IMR-90 (cell line): ENCODE data around the gene STK32A. TPM values are rescaled to one million over a fixed set of nuclear protein-coding genes. Genes with fewer than 3 reads are reported as not detected.

Source experiments
- ATAC-seq: fragments of 200-7000 bp; cut with Tn5 transposase; 2 replicates; pipeline ENCODE4 v1.9.1; 2020; ENCODE audit warnings: low read depth, mild to moderate bottlenecking, moderate library complexity
- BruUV-seq: library from RNA; stranded (reverse); fragments of 400-500 nt; replicated peaks from 2 replicates; lab custom pipeline; 2021; lab: Mats Ljungman, UMichigan
- CTCF ChIA-PET: fragments of 300-600 bp; formaldehyde crosslinking; extraction: SDS; loops from one replicate; lab custom pipeline; 2021; ENCODE audit warnings: antibody characterized with exemption; lab: Yijun Ruan, JAX
- POLR2A ChIA-PET: fragments of 300-600 bp; sonication (Branson Sonifier 250); formaldehyde crosslinking; loops from one replicate; lab custom pipeline; 2022; ENCODE audit warnings: antibody characterized with exemption; ENCODE audit not compliant: unreplicated experiment; lab: Charles Lee
- DNase-seq: peaks from one replicate; pipeline ENCODE4 v3.0.0; 2013
- H2AFZ ChIP-seq: replicated peaks from 2 replicates; pipeline ENCODE3; 2013; ENCODE audit warnings: low read length, mild to moderate bottlenecking; ENCODE audit not compliant: poor library complexity
- H2AK5ac ChIP-seq: 2 replicates; pipeline ENCODE4 v1.6.1; 2013; ENCODE audit warnings: low read depth, low read length, inconsistent platforms
- H2AK9ac ChIP-seq: replicated peaks from 2 replicates; pipeline ENCODE3; 2013; ENCODE audit warnings: mild to moderate bottlenecking, low read depth, low read length, moderate library complexity; ENCODE audit not compliant: poor library complexity
- H2BK120ac ChIP-seq: 2 replicates; pipeline ENCODE4 v1.6.1; 2013; ENCODE audit warnings: low read depth, low read length, inconsistent platforms
- H2BK15ac ChIP-seq: 3 replicates; pipeline ENCODE4 v1.6.1; 2013; ENCODE audit warnings: low read depth, low read length, inconsistent platforms
- H2BK20ac ChIP-seq: 2 replicates; pipeline ENCODE4 v1.6.1; 2013; ENCODE audit warnings: low read depth, mild to moderate bottlenecking, inconsistent platforms, low read length, moderate library complexity
- H2BK5ac ChIP-seq: 2 replicates; pipeline ENCODE4 v1.6.1; 2013; ENCODE audit warnings: mild to moderate bottlenecking, low read depth, low read length, inconsistent platforms; ENCODE audit not compliant: poor library complexity, severe bottlenecking
- H3K14ac ChIP-seq: replicated peaks from 2 replicates; pipeline ENCODE4 v1.6.1; 2013; ENCODE audit warnings: low read depth, low read length, inconsistent platforms
- H3K18ac ChIP-seq: 2 replicates; pipeline ENCODE4 v1.6.1; 2013; ENCODE audit warnings: low read depth, low read length, control low read depth
- H3K23ac ChIP-seq: 2 replicates; pipeline ENCODE4 v1.6.1; 2013; ENCODE audit warnings: low read depth, low read length, inconsistent platforms
- H3K27ac ChIP-seq: 2 replicates; pipeline ENCODE4 v1.5.1; 2013; ENCODE audit warnings: mild to moderate bottlenecking, control low read depth, low read length; ENCODE audit not compliant: insufficient read depth
- H3K27me3 ChIP-seq: 2 replicates; pipeline ENCODE4 v1.6.1; 2013; ENCODE audit warnings: low read length; ENCODE audit not compliant: control insufficient read depth, insufficient read depth
- H3K36me3 ChIP-seq: 2 replicates; pipeline ENCODE4 v1.6.1; 2013; ENCODE audit warnings: low read length, mixed read lengths; ENCODE audit not compliant: control insufficient read depth, insufficient read depth
- H3K4ac ChIP-seq: 2 replicates; pipeline ENCODE4 v1.6.1; 2013; ENCODE audit warnings: low read depth, low read length, inconsistent platforms
- H3K4me1 ChIP-seq: 2 replicates; pipeline ENCODE4 v1.6.1; 2013; ENCODE audit warnings: low read length, mixed read lengths; ENCODE audit not compliant: control insufficient read depth, insufficient read depth
- H3K4me2 ChIP-seq: 2 replicates; pipeline ENCODE4 v1.6.1; 2013; ENCODE audit warnings: low read depth, mild to moderate bottlenecking, control low read depth, low read length, moderate library complexity
- H3K4me3 ChIP-seq: 2 replicates; pipeline ENCODE4 v1.5.1; 2013; ENCODE audit warnings: low read depth, mild to moderate bottlenecking, control low read depth, low read length, moderate library complexity; ENCODE audit not compliant: insufficient read depth
- H3K56ac ChIP-seq: 2 replicates; pipeline ENCODE4 v1.6.1; 2013; ENCODE audit warnings: low read length, inconsistent platforms; ENCODE audit not compliant: insufficient read depth; ENCODE audit errors: extremely low read depth
- H3K79me1 ChIP-seq, 2 experiments: 2 replicates each; pipeline ENCODE4 v1.6.1; 2013; ENCODE audit warnings: low read length in 2 of 2, inconsistent platforms in 1 of 2, low read depth in 1 of 2
- H3K9ac ChIP-seq: 2 replicates; pipeline ENCODE4 v1.6.1; 2013; ENCODE audit warnings: low read depth, low read length, control low read depth
- H3K9me1 ChIP-seq: 2 replicates; pipeline ENCODE4 v1.6.1; 2013; ENCODE audit warnings: low read length, inconsistent platforms; ENCODE audit not compliant: insufficient read depth
- H3K9me3 ChIP-seq: 2 replicates; pipeline ENCODE4 v1.6.1; 2013; ENCODE audit warnings: low read length; ENCODE audit not compliant: control insufficient read depth, insufficient read depth
- H4K20me1 ChIP-seq: 2 replicates; pipeline ENCODE4 v1.6.1; 2013; ENCODE audit warnings: low read length, inconsistent platforms; ENCODE audit not compliant: insufficient read depth
- H4K5ac ChIP-seq: 2 replicates; pipeline ENCODE4 v1.6.1; 2013; ENCODE audit warnings: mild to moderate bottlenecking, low read depth, low read length, control low read depth
- H4K8ac ChIP-seq, 2 experiments: 2 replicates each; pipeline ENCODE4 v1.6.1; 2013; ENCODE audit warnings: low read depth in 2 of 2, low read length in 2 of 2, control low read depth in 1 of 2, inconsistent platforms in 1 of 2
- H4K91ac ChIP-seq: 2 replicates; pipeline ENCODE4 v1.6.1; 2013; ENCODE audit warnings: low read depth, low read length, inconsistent platforms; ENCODE audit not compliant: insufficient read depth
- CEBPB ChIP-seq: IDR thresholded peaks from 2 replicates; pipeline ENCODE4 v1.6.1; 2012; ENCODE audit warnings: low read depth, low read length, improper control_type of control experiment
- CHD1 ChIP-seq: IDR thresholded peaks from 2 replicates; pipeline ENCODE4 v1.6.1; 2012; ENCODE audit warnings: low read depth, low read length, improper control_type of control experiment
- CTCF ChIP-seq: conservative IDR thresholded peaks from 2 replicates; pipeline ENCODE4 v1.5.1; 2012; ENCODE audit warnings: mild to moderate bottlenecking, low read depth, low read length, improper control_type of control experiment
- MXI1 ChIP-seq: IDR thresholded peaks from 2 replicates; pipeline ENCODE4 v1.6.1; 2012; ENCODE audit warnings: low read depth, mild to moderate bottlenecking, low read length, moderate library complexity, borderline replicate concordance
- SMC3 ChIP-seq: fragments of 150-350 bp; IDR thresholded peaks from 2 replicates; pipeline ENCODE4 v1.6.1; 2016; ENCODE audit warnings: low read depth, mild to moderate bottlenecking, antibody characterized with exemption, low read length, moderate library complexity
- WGBS, 2 experiments: methylation state at CpG; one replicate each; pipeline versions ENCODE4 v1.1.5 to v1.1.7; 2013; ENCODE audit warnings: missing lambda C conversion rate in 2 of 2; ENCODE audit not compliant: insufficient read length in 1 of 2; ENCODE audit errors: extremely low coverage in 2 of 2; 5-methylcytosine and 5-hydroxymethylcytosine counted together
- dilution Hi-C: fragments of 300-500 bp; cut with HindIII; formaldehyde crosslinking; loops from one replicate; pipeline ENCODE4 v1.14.3; 2018; ENCODE audit warnings: low sequenced_read_pairs; ENCODE audit not compliant: unreplicated experiment
- in situ Hi-C: fragments of 300-500 bp; cut with MboI; formaldehyde crosslinking; loops from 3 replicates; pipeline ENCODE4 v1.14.3; 2019; ENCODE audit warnings: low sequenced_read_pairs, inconsistent platforms, mixed read lengths
- intact Hi-C: fragments of 100-400 bp; cut with micrococcal nuclease; formaldehyde crosslinking; loops from 2 replicates; pipeline ENCODE4 v1.10.0; 2022
- polyA plus RNA-seq, 3 experiments: library from polyadenylated mRNA; depleted of rRNA; stranded (reverse); fragments of >200 nt; gene quantifications; 2 replicates each; pipeline ENCODE4 v1.2.3, GENCODE V29; 2012; ENCODE audit warnings: low replicate concordance in 1 of 3
- total RNA-seq: library from RNA; depleted of rRNA; stranded (reverse); fragments of >200 nt; gene quantifications from 2 replicates; pipeline ENCODE4 v1.2.3, GENCODE V29; 2012

STK32A gene
- total and polyA plus RNA-seq, 2 of the 4 experiments (the other 2 are of a cell fraction): 0.12 to 0.18 TPM

DNA sequence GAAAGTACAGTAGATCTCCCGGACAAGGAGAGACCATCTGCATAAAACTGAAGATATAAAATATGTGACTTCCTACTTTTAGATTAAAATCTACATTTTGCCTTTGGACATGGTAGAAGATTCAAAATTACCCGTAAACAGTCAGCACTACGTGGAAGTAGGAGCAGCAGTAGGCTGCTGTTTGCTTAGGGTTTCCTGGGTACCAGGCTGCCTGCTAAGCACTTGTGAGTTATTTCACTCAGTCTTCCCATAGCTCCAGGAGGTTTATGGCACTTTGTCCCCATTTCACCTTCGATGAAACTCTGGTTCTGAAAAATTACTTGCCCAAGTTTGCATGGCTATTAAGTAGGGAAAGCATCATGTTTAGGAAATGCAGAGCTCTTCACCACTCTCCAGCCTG lies 92.6 kb downstream of the STK32A start:
- no TSS peak for BruUV-seq
- Histone ChIP-seq H3K4me1 (no peaks in the 10 kb centered on the region), H3K9ac (no peak overlapping the region), H4K8ac (no peak overlapping the region), H3K18ac (no peak overlapping the region), H4K20me1 (no peaks in the 10 kb centered on the region), H3K56ac (no peak overlapping the region), H2AK5ac (no peak overlapping the region), H4K91ac (no peak overlapping the region), H3K27me3 (peaks cover 8% of the 10 kb centered on the region), H3K23ac (no peak overlapping the region), H3K36me3 (no peaks in the 10 kb centered on the region), H3K9me1 (no peaks in the 10 kb centered on the region), H3K14ac (no peak overlapping the region), H3K27ac (no peak overlapping the region), H3K4me2 (no peak overlapping the region), H2BK120ac (no peak overlapping the region), H3K4ac (no peak overlapping the region), H3K79me1 (no peaks in the 10 kb centered on the region), H4K5ac (no peak overlapping the region), H3K9me3 (no peaks in the 10 kb centered on the region), H2AK9ac (no peak overlapping the region), H3K4me3 (no peak overlapping the region), H2BK15ac (no peak overlapping the region), H2BK20ac (no peak overlapping the region), H2BK5ac (no peak overlapping the region), H2AFZ (no peak overlapping the region)
- no CpG with 5 or more reads among the region's 4 CpGs for WGBS, 2 experiments
- TF ChIP-seq CTCF (no peak), MXI1 (no peak), CEBPB (no peak), CHD1 (no peak), SMC3 (no peak)
- ChIA-PET POLR2A (no interaction called here), CTCF (no interaction called here)
- in situ Hi-C loops: no loop called here
- intact Hi-C loops: no loop called here
- ATAC-seq (no peak), DNase-seq (no peak)
- dilution Hi-C loops: no loop called here
